ENCODE measurements around the gene SMYD3. TPM values are rescaled to one million over a fixed set of nuclear protein-coding genes. Genes with fewer than 3 reads are reported as not detected.

The SMYD3 gene
- total and polyA plus RNA-seq, 9 of the 15 experiments (the other 6 are each of a cell fraction or from before 2014, with no cell fraction given): 128 to 440 (median 197) TPM

- H3K4me3 ChIP-seq: no peak overlapping the region
- POLR2A ChIA-PET: no interaction called here
- in situ Hi-C loops (cut with MboI) (no loop called here), intact Hi-C loops (cut with micrococcal nuclease) (no loop called here)
- no peak for TF ChIP-seq POLR2AphosphoS2 (IDR thresholded peaks at IDR 0.05; ENCODE audit: low read length)
- TF ChIP-seq ZNF639 (CRISPR knock-in tag; conservative IDR thresholded peaks at IDR 0.05 in 1 of 2, IDR thresholded peaks at IDR 0.05 in 1 of 2): no peak
- BruUV-seq (replicated peaks): no TSS peak
- no peak overlapping the region for H2AFZ ChIP-seq (ENCODE audit: low read depth, low read length)
- WGBS (ENCODE audit: insufficient coverage, low coverage, missing lambda C conversion rate): 97% methylated on average over 5 of the region's 5 CpGs
- H3K4me2 ChIP-seq (ENCODE audit: insufficient read depth, low read length): no peak overlapping the region
- CTCF ChIA-PET (ENCODE audit: low intra/inter-chr PET ratio): no interaction called here
- H3K36me3 ChIP-seq (ENCODE audit: control insufficient read depth, insufficient read depth, low read length): peaks cover 34% of the 10 kb centered on the region; the same call in 2 of the 3 replicates
- H3K27ac ChIP-seq (ENCODE audit: extremely low read depth, low read depth, low read length): no peak overlapping the region
- no peaks in the 10 kb centered on the region for H3K9me3 ChIP-seq (replicated peaks; ENCODE audit: control insufficient read depth, insufficient read depth, low read depth, low read length)
- no peaks in the 10 kb centered on the region for H3K27me3 ChIP-seq (ENCODE audit: control insufficient read depth in 2 of 2, insufficient read depth in 2 of 2, low read length in 2 of 2)
- FAIRE-seq: no peak
- H4K20me1 ChIP-seq (replicated peaks; ENCODE audit: control insufficient read depth, insufficient read depth, low read length): no peaks in the 10 kb centered on the region
- ATAC-seq: no peak
- peaks cover 0 to 8% of the 10 kb centered on the region in 2 experiments; a peak in 4 of 5 replicates for H3K4me1 ChIP-seq (replicated peaks in 1 of 2; ENCODE audit: control insufficient read depth in 2 of 2, insufficient read depth in 2 of 2, low read length in 2 of 2)
- no peak for DNase-seq (ENCODE audit: extremely low read depth in 1 of 4, low spot score in 3 of 4)
- H3K79me2 ChIP-seq (ENCODE audit: control insufficient read depth, insufficient read depth, low read length): no peaks in the 10 kb centered on the region; the same call in 2 of the 3 replicates
- H3K9ac ChIP-seq (ENCODE audit: insufficient read depth in 1 of 2, low read depth in 2 of 2, low read length in 2 of 2): no peak overlapping the region
- no peaks in the 10 kb centered on the region for H3K9me1 ChIP-seq (ENCODE audit: control insufficient read depth, insufficient read depth, low read length)
Measured at GRCh38 chr1:245803666-245804037, 703.4 kb downstream of the SMYD3 start.

Data from K562 (cell line).